OCI-LY7 (cell line): ENCODE data around the gene ANKRD13B. TPM values are rescaled to one million over a fixed set of nuclear protein-coding genes. Genes with fewer than 3 reads are reported as not detected.

ENCODE experiments used
- BruUV-seq: library from RNA; stranded (reverse); fragments of 400-500 nt; replicated peaks from 2 replicates; lab custom pipeline; 2021; lab: Mats Ljungman, UMichigan
- CTCF ChIA-PET: fragments of 300-600 bp; sonication (Branson Sonifier 250); formaldehyde crosslinking; loops from one replicate; lab custom pipeline; 2022; ENCODE audit warnings: antibody characterized with exemption; ENCODE audit not compliant: unreplicated experiment; lab: Charles Lee
- POLR2A ChIA-PET: fragments of 300-600 bp; sonication (Branson Sonifier 250); formaldehyde crosslinking; loops from one replicate; lab custom pipeline; 2022; ENCODE audit warnings: antibody characterized with exemption; lab: Charles Lee
- DNase-seq: peaks from one replicate; pipeline ENCODE4 v3.0.0-alpha.2; 2015; ENCODE audit warnings: low spot score
- H2AFZ ChIP-seq: fragments of 200-600 bp; sonication (generic), shearing (Covaris generic); 2 replicates; pipeline ENCODE4 v1.6.1; 2014; ENCODE audit warnings: mild to moderate bottlenecking, antibody characterized with exemption, low read length, moderate library complexity
- H3K27ac ChIP-seq: fragments of 200-600 bp; sonication (generic); 2 replicates; pipeline ENCODE4 v1.5.1; 2014; ENCODE audit warnings: mixed run types, low read depth, mild to moderate bottlenecking, moderate library complexity, low read length, inconsistent platforms; ENCODE audit not compliant: poor library complexity, severe bottlenecking
- H3K36me3 ChIP-seq: fragments of 200-600 bp; sonication (generic); 2 replicates; pipeline ENCODE4 v1.6.1; 2014; ENCODE audit warnings: mild to moderate bottlenecking, antibody characterized with exemption, low read length, moderate library complexity, mixed read lengths; ENCODE audit not compliant: insufficient read depth
- H3K4me1 ChIP-seq: fragments of 200-600 bp; sonication (generic); 2 replicates; pipeline ENCODE4 v1.5.1; 2014; ENCODE audit warnings: mild to moderate bottlenecking, low read length; ENCODE audit not compliant: insufficient read depth, poor library complexity, severe bottlenecking
- H3K4me2 ChIP-seq: fragments of 200-600 bp; sonication (generic); 2 replicates; pipeline ENCODE4 v1.6.1; 2014; ENCODE audit warnings: mild to moderate bottlenecking, low read length
- H3K4me3 ChIP-seq: fragments of 200-600 bp; sonication (generic); 2 replicates; pipeline ENCODE4 v1.5.1; 2014; ENCODE audit warnings: mild to moderate bottlenecking, low read depth, low read length; ENCODE audit not compliant: poor library complexity, severe bottlenecking
- H3K79me2 ChIP-seq: fragments of 200-600 bp; sonication (generic); 2 replicates; pipeline ENCODE4 v1.6.1; 2016; ENCODE audit warnings: low read depth, mild to moderate bottlenecking, low read length, moderate library complexity, mixed read lengths; ENCODE audit not compliant: insufficient read depth
- H3K9me2 ChIP-seq: fragments of 200-600 bp; sonication (generic); 2 replicates; pipeline ENCODE4 v1.6.1; 2016; ENCODE audit warnings: mild to moderate bottlenecking, low read length, mixed read lengths; ENCODE audit not compliant: insufficient read depth
- H3K9me3 ChIP-seq: fragments of 200-600 bp; sonication (generic); 2 replicates; pipeline ENCODE4 v1.6.1; 2014; ENCODE audit warnings: mild to moderate bottlenecking, mixed run types, low read length, mixed read lengths
- H4K20me1 ChIP-seq: fragments of 200-600 bp; sonication (generic); 2 replicates; pipeline ENCODE4 v1.6.1; 2014; ENCODE audit warnings: mild to moderate bottlenecking, antibody characterized with exemption, low read length, moderate library complexity, mixed read lengths; ENCODE audit not compliant: insufficient read depth
- EZH2phosphoT487 ChIP-seq: fragments of 200-600 bp; sonication (generic); IDR thresholded peaks from 2 replicates; pipeline ENCODE4 v1.6.1; 2018; ENCODE audit warnings: low read depth, borderline replicate concordance, mild to moderate bottlenecking, mixed run types, antibody characterized with exemption, low read length, moderate library complexity, mixed read lengths
- intact Hi-C: fragments of 100-400 bp; cut with micrococcal nuclease; formaldehyde crosslinking; loops from one replicate; pipeline ENCODE4 v1.10.0; 2022; ENCODE audit not compliant: unreplicated experiment
- total RNA-seq, 2 experiments: library from RNA; depleted of rRNA in 1 of 2; stranded (reverse); fragments of >200 nt in 1 of 2; shearing (Covaris generic) in 1 of 2; gene quantifications; 2 replicates each; pipeline ENCODE4 v1.2.3, GENCODE V29; 2014 to 2022
- TF ChIP-seq, protein P1 (sequence below): fragments of 200-600 bp; sonication (generic); conservative IDR thresholded peaks from 2 replicates; pipeline ENCODE4 v1.5.1; 2014; ENCODE audit warnings: mild to moderate bottlenecking, antibody characterized with exemption, low read length, moderate library complexity, mixed read lengths

ANKRD13B gene
- total RNA-seq, 2 experiments from 2014 or later, result 22.8 to 30.5 TPM

DNA sequence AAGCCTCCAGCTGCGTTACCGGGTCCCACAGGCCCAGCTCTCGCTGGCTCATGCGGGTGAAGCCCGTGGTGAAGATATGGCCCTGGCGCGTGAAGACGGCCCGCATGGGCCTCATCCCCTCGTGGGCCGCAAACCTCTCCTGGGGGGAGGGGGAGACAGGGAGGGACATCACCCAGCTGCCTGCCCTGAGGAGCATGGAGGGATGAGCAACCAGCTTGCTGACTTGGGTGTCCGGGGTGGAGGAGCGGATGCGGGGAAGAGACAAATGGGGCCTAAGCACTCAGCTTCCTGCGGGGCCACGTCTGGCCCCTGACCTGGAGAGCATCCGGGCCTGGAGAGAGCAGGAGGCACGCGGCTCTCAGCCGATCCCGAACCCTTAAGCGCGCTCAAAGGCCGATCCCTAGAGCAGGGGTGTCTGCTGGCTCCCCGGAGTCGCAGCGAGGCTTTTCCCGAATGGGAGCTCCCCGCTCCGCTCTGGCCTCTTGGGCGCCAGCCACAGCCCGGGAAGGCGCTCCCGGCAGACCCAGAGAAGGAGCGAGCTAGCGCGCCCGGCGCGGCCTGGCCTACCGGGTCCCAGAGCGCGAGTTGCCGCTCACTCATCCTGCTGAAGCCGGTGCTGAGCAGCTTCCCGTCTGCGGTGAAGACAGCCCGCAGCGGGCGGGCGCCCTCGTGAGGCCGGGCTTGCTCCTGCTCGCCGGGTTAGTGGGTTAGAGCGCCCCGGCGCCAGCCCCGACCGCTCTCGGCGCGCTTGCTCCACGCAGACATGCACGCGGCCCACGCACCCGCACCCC lies 24.7 kb downstream of the ANKRD13B start:
- DNase-seq, result peak; percentile 87
- Histone ChIP-seq H3K9me2 (no peaks in the 10 kb centered on the region), H3K27ac (peak overlapping the region; percentile 32), H3K4me2 (peak overlapping the region; percentile 86), H3K4me1 (peaks cover 46% of the 10 kb centered on the region), H3K4me3 (peak overlapping the region; percentile 58), H4K20me1 (0 out of 2 replicates have a peak, but pooled peaks cover 10% of the 10 kb centered on the region), H2AFZ (peak overlapping the region; percentile 84; the same call in 1 of the 2 replicates), H3K9me3 (no peaks in the 10 kb centered on the region), H3K36me3 (0 out of 2 replicates have a peak, but pooled peaks cover 4% of the 10 kb centered on the region), H3K79me2 (no peaks in the 10 kb centered on the region)
- POLR2A ChIA-PET, result interaction anchor here (0.5 to 1.1 kb wide), 6 partner anchors 25 to 637 kb away, joined by 3 to 5 read pairs (median 4); partner anchors contain the start of gene ANKRD13B
- TF ChIP-seq, protein P1, sequence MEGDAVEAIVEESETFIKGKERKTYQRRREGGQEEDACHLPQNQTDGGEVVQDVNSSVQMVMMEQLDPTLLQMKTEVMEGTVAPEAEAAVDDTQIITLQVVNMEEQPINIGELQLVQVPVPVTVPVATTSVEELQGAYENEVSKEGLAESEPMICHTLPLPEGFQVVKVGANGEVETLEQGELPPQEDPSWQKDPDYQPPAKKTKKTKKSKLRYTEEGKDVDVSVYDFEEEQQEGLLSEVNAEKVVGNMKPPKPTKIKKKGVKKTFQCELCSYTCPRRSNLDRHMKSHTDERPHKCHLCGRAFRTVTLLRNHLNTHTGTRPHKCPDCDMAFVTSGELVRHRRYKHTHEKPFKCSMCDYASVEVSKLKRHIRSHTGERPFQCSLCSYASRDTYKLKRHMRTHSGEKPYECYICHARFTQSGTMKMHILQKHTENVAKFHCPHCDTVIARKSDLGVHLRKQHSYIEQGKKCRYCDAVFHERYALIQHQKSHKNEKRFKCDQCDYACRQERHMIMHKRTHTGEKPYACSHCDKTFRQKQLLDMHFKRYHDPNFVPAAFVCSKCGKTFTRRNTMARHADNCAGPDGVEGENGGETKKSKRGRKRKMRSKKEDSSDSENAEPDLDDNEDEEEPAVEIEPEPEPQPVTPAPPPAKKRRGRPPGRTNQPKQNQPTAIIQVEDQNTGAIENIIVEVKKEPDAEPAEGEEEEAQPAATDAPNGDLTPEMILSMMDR, result peak; percentile 84
- no peak for TF ChIP-seq EZH2phosphoT487
- CTCF ChIA-PET, result interaction anchor here (0.7 to 1.7 kb wide), 7 partner anchors 9 to 162 kb away, joined by 3 to 9 read pairs (median 3); no protein-coding TSS in a partner anchor
- intact Hi-C loops, result loop anchor here (5.0 kb wide), 3 partner anchors 35 to 475 kb away; no protein-coding TSS in a partner anchor
- no TSS peak for BruUV-seq

DNA sequence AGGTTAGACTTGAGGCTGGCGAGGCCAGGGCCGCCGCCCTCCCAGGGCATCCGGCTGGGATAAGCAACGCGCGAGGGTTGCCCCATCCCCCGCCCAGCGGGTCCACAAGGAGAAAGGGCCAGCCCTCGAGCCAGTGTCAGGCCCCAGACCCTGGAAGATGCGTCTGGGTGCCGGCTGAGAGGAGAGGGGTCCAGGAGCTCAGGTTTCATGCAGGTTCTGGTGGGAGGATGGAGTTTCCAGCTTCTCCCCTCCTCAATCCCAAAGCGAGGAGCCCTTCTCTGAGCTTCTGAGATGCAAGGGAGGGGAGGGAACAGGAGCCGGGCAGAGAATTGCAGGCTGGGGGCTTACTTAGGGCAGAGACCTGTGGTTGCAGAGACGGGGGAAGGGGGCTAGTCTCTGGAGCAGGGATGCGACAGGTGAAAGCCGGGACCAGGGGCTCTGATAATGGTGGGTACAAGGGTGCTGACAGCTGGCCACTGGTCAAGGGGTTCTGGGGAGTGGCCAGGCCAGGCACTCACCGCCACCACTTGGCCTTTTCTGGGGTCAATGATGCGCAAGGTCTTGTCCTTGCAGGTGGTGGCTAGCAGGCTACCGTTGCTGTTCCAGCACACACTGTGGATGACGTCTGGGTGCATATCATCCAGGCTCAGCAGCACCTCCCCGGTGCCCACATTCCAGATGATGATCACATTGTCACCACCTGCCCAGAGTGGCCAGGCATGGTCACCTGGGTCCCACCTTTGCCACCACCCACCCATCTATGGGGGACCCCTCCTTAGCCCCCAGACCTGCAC lies 25.5 kb downstream of the ANKRD13B start:
- H3K27ac ChIP-seq, result no peak overlapping the region
- POLR2A ChIA-PET, result interaction anchor here (0.5 to 0.9 kb wide), 5 partner anchors 13 to 322 kb away, joined by 3 to 5 read pairs (median 3); partner anchors contain the start of gene ANKRD13B
- CTCF ChIA-PET, result interaction anchor here (1.7 kb wide), 1 partner anchor 161 kb away, joined by 5 read pairs; no protein-coding TSS in a partner anchor
- H3K9me2 ChIP-seq, result no peaks in the 10 kb centered on the region
- H3K4me1 ChIP-seq, result peaks cover 48% of the 10 kb centered on the region
- no TSS peak for BruUV-seq
- H2AFZ ChIP-seq, result peak overlapping the region; percentile 30; the same call in 1 of the 2 replicates
- H3K79me2 ChIP-seq, result no peaks in the 10 kb centered on the region
- H3K36me3 ChIP-seq, result no peaks in the 10 kb centered on the region
- no peak for DNase-seq
- peak overlapping the region; percentile 86 for H3K4me2 ChIP-seq
- H3K9me3 ChIP-seq, result no peaks in the 10 kb centered on the region
- intact Hi-C loops, result loop anchor here (1.0 to 5.0 kb wide), 4 partner anchors 36 to 474 kb away; no protein-coding TSS in a partner anchor
- peak overlapping the region; percentile 58 for H3K4me3 ChIP-seq
- 0 out of 2 replicates have a peak, but pooled peaks cover 10% of the 10 kb centered on the region for H4K20me1 ChIP-seq
- no peak for TF ChIP-seq EZH2phosphoT487
- TF ChIP-seq, protein P1, result 0 out of 2 replicates have a peak, but pooled peaks have one; percentile 52
